Stimulated activated CD4-positive, alpha-beta T cell treated with anti-CD3 and anti-CD28 coated beads, Interleukin-2, amount 100 ng/mL, for 4 hours (primary cell): ENCODE data around the gene FSCN2.
A peak's percentile ranks its signal among the peaks of the same experiment; 100 is the strongest.

Source experiments
- DNase-seq: peaks from one replicate; pipeline ENCODE4 v3.0.0-alpha.2; 2020; ENCODE audit warnings: low read depth

The FSCN2 gene

GRCh38 chr17:81542431-81543338 lies 14.5 kb downstream of the FSCN2 start:
- no peak for DNase-seq

GRCh38 chr17:81543339-81543675 lies 15.1 kb downstream of the FSCN2 start:
- no peak for DNase-seq

DNA sequence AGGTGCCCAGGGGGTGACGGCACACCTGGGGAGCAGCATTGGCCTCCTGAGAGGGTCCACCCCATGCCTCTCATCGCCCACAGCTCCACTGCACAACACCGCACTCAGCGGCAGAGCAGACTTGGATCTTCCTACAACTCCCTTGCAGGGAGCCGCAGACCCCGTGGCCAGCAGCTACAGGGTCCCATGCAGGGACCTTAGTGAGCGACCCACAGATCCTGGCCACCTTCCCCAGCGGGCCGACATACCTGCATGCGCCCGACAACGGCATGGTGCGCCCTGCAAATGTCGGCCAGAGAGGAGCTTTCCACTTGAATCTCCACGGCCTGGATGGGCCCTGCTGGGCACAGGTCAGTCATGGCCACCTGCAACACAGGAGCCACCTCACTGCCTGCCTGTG lies 15.6 kb downstream of the FSCN2 start:
- no peak for DNase-seq

- DNase-seq, result no peak
Measured at GRCh38 chr17:81544281-81544974, 16.3 kb downstream of the FSCN2 start.

DNA sequence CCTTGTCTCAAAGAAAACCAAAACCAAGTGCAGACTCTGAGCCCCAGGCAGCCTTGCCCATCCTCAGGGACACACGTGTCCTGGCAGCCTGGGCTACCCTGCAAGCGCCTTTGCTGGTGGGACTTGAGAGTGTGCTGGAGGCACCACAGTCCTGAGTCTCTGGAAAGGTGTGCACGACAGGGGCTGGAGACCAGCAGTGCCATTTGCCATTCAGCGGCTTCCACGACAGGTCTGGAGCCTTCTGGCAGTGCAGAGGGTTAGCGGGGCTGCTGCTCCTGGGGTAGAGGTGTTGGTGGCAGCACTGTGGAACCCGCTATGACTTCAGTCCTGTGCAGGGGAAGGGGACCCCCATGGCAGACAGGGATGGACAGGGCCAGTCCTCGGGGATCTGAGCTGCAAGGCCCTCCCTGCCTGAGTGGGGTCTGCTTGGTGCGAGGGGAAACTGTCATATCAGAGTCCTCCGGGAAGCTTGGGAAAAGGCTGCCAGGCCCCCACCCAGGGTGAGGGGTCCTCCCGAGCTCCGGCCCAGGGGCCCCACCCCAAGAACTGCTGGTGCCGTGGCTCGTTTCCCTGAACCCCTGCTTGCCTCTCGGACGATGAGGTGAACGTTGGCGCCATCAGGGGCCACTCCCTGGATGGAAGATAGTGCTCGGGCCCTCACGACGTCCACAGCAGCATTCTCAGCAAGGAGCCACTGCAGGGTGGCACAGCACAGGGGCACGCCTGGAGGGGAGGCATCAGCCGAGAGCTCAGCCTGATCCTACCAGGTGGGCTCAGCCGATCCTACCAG lies 17.2 kb downstream of the FSCN2 start:
- no peak for DNase-seq

DNA sequence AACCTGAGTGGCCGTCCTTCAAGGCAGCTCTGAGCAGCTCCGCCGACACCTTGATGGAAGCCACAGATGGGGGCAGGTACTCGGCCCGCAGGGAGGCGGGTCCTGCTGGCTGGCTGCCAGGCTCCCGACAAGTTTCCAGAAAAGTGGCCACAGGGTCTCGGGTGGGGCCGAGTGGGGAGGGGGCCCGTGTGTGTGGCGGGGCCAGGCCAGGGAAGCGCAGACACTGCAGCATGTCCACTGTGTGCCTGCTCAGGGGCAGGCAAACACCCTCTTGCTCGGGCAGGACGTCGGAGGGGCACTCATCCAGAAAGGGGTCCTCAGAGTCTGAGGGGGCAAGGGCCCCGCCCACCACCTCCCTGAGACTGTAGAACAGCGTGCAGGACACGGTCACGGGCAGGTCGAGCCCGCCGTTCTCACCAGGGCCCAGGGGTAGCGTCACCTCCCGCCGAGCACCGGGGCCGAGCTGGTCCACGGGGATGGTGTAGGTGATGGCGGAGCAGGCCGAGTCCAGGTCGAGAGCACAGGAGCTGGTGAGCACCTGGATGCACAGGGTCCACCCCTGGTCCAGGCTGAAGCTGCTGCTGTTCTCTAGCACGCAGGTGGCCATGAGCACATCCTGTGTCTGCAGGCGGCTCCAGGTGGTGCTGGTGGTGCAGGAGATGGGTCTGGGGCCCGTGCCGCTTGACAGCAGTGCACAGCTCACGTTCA lies 18.9 kb downstream of the FSCN2 start:
- no peak for DNase-seq

DNA sequence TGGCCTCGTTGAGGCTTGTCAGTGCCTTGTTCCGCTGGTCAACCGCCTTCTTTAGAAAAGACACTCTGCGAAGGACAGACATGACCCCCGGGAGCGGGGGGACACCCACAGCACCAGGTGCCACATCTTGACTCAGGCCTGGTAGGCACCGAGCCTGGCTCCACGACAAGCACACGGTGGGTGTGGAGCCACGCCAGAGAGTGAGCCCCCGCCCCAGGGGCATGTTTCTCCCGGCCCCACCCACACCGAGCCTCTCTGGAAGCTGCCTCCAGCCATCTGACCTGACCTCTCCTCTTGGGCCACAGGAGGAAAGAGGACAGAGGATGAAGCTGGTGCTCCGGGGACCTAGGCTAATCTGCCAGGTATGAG lies 19.4 kb downstream of the FSCN2 start:
- DNase-seq, result no peak

- no peak for DNase-seq
Measured at GRCh38 chr17:81549031-81549557, 20.9 kb downstream of the FSCN2 start.

DNA sequence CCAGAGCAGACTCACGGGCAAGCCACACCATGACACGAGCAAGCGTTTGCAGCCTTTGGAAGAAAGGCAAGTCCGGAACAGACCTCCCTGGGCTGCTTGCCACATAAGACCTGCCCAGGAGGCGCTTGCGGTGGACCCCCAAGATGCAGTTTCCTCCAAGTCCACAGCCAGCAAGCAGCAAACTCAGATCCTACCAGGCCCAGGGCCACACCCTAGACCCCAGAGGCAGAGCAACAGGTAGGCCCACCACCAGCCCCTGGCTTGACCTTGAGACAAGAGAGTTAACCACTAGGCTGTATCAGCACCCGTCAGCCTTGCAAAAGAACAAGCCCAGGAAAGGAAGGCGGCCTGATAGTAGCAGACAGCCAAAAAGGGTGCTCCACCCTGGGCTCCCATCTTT lies 21.6 kb downstream of the FSCN2 start:
- DNase-seq, result no peak

DNA sequence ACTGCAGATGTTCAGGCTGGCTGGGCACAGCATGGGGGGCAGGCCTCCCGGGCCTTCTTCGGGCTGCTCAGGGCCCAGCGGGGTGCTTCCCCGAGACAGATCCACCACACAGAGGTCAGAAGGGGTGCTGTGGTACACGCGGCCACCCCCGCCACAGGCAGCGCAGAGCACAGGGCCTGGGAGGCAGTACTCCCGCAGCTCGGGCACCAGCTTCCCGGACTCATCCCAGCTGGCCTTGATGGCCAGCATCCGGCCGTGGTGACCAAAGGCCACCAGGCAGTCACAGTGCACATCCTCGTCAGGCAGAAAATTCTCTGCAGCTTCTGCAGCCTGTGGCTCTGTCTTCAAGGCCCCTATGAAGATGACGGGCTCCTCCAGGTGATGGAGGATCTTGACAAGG lies 22.1 kb downstream of the FSCN2 start:
- DNase-seq, result no peak

DNA sequence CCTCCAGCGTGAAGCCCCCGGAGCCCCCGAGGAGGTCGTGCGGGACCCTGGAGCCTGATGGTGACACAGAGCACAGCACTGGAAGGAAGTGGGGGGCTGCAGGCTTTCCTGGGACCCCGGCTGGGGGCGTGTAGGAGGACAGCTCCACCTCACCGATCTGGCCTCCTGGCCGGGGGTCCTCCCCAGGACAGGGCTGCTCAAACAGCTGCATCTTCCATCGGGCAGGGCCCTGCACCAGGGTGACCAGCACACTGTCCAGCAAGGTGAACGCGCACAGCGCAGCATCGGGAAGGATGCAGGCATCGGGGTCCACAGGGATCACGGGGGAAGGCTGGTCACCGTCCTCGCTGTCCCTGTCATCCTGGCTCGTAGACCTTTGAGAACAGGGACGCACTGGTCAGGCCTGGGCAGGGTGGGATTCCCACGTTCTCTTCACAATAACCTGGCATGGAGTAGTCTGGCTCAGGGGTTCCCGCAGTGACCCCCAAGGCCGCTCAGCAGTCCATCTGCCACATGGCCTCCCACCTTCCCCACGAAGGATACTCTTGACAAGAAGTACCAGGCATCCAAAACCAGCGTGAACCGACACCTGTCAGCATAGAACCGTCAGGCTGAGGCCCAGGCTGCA lies 22.8 kb downstream of the FSCN2 start:
- DNase-seq, result no peak

- DNase-seq, result no peak
Measured at GRCh38 chr17:81551458-81552243, 23.5 kb downstream of the FSCN2 start.

- peak; percentile 68 for DNase-seq
Measured at GRCh38 chr17:81552244-81553017, 24.3 kb downstream of the FSCN2 start, which contains the start of gene FAAP100. Gene FAAP100, minus strand, starts transcription at chr17:81552353. Its CDS starts 23 bp downstream, at chr17:81552330.

- peak; percentile 59 for DNase-seq
Measured at GRCh38 chr17:81553018-81553615, 24.9 kb downstream of the FSCN2 start.

DNA sequence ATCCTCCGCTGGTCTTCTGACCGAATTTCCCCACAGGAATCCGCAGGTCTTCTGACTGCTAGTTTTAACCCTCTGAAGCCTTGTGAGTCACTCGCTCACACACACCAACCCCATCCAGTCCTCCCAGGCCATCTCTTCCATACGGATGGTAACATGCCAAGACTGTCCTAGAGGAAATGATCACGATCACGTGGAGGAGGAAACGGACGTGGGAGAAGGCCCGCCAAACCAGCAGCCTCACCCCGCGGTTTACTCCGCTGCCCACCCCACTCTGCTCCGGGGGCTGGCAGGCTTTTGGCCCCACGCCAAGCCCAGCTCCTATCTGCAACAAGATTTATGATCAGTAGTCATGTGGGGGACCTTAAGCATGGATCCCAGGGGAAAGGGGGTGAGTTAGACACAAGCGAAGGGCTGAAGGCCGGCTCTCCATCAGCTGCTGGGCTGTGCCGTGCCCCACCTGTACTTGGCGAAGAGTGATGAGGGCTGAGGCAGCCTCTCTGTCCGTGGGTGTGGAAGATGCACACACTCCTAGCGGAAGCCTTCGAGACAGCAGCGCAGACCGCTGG lies 25.5 kb downstream of the FSCN2 start:
- DNase-seq, result no peak

DNA sequence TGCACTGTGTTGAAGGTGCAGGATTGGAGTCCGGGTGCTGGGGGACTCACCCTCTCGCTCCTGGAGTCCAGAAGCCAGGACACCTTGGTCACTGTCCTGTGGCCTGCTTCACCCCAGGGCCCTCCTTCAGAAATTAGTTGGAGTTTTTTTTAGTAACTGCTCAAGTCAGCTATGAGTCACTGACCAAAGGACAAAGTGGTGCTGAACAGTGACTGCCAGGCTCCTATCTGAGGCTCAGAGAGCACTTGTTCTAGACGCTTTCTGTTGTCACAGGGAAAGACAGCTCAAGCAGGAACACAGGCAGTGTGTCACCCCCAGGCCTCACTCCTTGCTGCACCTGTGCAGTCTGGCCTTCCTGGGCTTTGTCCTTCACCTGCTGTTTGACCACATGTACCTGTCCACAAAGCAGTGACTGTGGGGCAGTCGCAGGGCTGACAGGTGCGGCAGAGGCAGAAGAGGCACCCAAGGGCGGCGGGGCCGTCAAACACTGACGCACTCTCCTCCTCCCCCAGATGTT lies 28.1 kb downstream of the FSCN2 start:
- DNase-seq, result no peak

GRCh38 chr17:81556863-81557262 lies 28.7 kb downstream of the FSCN2 start:
- DNase-seq, result no peak

GRCh38 chr17:81557276-81558114 lies 29.3 kb downstream of the FSCN2 start:
- DNase-seq, result no peak
